NCI-H2081 (cell line): ENCODE results near the gene MYOF.
A peak's percentile ranks its signal among the peaks of the same experiment; 100 is the strongest.
"Not testable (repeated sequence)": the region's sequence is repeated elsewhere in the genome, so short reads cannot be mapped to it uniquely, and the experiment has no call there.

Experiments
- DNase-seq, 2 experiments: peaks; one replicate each; lab custom pipeline; 2025; lab: John Stamatoyannopoulos, UW

MYOF gene

DNA sequence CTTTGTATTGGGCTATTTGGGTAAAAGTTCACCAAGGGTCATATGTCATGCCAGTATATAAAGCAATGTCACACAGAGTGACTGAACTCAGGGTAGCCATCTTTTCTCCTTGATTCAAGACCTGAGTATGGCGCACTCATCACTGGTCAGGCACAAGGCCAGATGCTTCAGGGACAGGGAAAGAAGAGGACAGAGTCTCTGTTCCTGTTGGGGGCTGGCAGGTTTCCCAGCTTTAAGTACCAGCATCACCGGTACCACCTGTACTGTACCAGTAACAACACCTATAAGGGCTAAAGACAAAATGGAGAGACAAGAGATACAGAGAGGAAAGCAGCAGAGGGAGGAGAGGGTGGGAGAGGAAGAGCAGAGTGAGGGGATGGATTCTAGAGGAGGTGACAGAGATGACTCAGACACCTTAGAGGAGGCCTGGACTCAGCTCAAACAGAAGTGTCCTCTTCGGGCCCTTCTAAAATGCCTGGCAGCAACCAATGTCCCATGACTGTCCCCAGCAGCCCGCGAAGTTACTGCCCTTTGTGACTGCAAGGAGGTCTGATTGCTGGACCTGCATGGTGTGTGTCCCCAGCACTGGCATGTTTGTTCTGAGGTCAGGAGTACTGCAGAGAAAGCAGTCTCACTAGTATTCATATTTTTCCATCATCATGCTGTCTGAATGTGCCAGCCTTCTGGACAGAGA, 191.3 kb downstream of the MYOF start:
- no peak for DNase-seq

DNA sequence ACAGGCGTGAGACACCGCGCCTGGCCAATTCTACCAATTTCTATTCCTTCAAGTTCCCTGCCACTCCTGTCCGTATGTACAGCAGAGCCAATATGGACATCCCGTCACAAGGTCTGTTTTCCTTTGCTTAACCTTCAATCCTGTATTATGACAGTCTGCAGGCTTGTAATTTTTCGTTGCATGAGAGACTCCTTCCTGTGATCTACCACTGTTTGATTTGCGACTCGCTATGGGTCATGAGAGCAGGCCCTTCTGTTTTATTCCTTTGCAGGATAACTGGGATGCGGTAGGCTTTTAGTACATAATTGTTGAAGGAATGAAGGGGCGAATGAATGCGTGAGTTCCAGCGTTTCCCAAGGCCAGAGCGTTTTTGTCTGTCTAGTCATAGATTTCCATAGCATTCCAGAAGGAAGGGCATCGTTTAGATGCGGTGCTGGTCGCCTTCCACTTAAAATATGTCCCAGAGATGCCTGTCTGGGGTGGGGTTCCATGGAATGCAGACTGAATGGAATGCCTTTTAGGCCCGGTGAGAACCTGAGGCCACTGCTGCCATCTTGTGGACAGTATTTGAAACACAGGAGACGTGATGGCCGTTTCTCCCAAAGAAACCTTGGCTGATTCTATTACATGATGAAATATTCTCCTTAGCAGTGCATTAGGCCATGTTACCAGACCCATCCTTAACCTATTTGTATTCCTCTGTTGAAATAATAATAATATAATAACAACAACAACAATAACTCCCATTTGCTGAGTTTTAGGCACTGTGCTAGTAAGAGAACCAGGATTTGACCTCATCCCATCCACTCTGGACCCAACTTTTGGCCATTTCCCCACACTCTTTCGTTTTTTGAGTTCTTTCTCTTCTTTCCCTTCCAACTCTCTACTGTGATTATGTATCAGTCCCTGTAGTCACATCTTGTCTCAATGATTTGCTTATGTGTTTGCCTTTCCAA, 193.2 kb downstream of the MYOF start:
- DNase-seq, result peak; percentile 14 to 39

DNA sequence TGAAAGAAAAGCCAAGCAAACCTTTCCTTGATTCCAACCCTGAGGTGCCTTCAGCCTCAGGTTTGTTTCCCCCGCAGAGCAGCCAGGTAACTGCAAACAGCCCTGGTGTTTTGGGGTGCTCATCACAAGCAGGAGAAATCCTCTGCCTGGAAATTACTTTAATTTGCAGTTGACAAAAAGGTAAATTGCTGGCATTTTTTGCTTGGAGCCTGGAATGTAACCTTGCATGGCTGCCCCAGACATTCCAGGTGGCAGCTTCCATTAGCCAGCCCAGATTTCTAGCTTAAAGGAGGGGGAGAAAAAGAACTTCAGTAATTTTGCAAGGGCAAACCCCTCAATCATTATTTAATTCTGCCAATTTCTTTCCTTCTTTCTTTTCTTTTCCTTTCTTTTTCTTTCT, 194.4 kb downstream of the MYOF start:
- DNase-seq, result no peak

DNA sequence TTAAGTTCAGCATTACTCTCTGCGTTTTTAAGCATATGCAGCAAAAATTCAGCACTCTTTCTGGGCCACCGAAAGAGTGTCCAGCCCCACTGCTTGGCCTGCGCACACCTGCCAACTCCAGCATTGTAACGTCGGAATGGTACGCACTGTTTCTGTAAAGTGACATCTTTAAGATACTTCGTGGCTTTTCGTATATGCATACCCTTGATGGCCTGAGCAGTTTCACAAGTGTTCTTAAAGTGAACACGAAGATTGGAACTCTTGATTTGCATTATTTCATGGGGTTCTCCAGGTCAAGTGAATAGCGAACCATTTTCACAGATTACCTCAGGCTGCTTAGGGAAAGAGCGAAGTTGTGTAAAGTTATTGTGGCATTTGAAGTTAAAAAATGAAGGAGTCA, 197.9 kb downstream of the MYOF start:
- not testable (repeated sequence) for DNase-seq

DNA sequence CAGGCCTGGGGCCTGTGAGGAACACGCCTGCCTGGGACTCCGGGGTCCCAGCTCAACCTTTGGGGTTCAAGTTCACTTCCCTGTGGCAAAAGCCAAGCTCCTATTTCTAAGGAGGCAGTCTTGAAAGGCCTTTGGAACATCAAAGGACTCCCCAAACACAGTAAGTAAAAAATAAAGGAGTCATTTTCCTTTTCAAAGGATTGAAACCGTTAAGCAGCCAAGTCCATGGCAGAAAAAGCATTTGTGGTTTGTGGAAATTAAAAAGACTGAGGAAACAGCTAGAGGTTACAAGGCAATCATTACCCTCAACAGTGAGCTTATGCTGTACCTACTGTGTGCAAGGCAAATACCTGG, 200.8 kb downstream of the MYOF start:
- no peak for DNase-seq

DNA sequence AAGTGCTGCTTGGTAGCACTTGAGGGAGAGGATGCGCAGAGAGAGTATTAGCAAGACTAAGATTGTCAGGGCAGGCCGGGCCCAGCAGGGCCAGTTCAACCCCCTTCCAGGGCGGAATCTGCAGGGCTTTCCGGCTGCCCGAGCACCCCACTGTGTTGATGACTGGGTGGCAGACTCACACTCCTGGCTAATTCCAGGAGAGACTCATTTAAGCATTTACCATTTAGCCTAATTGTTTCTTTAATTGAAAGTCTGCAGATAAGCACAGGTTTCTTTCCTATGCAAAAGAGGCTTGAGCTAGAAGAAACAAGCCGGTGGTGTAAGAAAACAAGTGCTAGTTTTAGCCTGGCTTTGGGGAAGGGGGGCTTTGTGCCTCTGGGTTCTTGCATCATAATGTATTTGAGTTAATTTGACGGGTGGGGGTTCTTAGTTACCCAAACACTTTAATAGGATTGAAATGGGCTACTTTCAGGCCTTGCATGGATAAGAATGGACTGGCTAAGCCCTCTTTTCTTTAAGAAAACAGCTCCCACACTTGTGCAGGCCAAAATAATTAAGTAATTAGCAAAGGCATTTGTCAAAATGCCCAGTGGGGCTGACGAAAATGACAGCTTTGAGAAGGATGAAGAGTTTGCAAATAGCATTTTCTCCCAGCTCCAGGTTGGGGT, 201.3 kb downstream of the MYOF start:
- DNase-seq, result peak in 1 of 2 experiments; percentile 17

DNA sequence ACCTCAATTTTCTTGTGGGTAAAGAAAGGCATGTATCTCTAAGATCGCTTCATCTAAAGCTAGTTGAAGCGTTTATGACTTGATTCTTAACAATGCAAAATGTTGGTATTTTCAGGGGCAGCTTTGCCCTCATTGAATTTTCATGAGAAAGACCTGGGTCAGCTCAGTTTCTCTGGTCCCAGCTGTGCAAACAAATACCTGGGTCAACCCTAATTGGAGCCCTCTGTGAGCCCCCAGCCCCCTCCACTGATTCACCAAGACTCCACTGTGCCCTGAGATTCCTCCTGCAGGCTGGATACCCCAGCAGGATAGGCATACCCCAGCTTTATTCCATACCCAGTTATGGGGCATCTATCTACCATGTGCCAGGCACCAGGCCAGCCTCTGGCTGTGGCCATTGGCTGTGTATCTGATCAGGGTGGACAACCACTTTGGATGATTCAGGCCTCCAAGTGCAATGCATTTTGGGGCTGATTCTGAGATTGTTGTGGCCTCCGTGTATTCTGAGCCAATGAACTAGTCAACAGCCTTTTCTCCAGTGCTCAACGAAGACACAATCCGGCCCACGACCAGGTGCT, 201.9 kb downstream of the MYOF start:
- DNase-seq, result no peak

DNA sequence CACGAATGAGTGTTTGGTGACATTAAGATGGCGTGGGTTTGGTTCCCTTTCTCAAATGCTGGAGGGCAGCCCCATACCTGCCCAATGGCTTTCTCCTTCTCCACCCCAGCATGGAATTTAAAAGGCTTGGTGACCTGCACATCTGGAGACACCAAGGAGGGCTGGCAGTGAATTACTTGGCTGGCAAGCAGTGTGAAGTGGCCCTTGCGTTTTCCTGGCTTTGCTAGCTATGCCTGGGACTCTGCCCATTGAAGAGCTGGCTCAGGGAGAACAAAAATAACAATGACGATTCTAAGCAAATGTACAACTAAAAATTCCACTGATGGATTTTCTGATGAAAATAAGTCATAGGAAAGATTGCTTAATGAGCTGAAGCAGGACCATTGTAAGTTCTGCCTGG, 204.8 kb downstream of the MYOF start:
- no peak for DNase-seq

DNA sequence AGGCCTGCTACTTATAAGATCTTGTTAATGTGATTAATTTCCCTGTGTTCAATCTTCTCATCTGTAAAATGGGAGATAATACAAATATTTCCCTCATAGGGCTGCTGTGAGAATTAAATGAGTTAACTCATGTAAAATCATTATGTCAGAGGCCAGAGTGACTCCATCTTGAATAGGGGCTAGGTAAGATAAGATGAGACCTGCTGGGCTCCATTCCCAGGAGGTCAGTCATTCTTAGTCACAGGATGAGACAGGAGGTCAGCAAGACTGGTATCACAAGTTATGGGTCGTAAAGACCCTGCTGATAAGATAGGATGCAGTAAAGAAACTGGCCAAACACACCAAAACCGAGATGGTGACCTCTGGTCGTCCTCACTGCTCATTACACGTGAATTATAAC, 207.7 kb downstream of the MYOF start:
- DNase-seq, result no peak

DNA sequence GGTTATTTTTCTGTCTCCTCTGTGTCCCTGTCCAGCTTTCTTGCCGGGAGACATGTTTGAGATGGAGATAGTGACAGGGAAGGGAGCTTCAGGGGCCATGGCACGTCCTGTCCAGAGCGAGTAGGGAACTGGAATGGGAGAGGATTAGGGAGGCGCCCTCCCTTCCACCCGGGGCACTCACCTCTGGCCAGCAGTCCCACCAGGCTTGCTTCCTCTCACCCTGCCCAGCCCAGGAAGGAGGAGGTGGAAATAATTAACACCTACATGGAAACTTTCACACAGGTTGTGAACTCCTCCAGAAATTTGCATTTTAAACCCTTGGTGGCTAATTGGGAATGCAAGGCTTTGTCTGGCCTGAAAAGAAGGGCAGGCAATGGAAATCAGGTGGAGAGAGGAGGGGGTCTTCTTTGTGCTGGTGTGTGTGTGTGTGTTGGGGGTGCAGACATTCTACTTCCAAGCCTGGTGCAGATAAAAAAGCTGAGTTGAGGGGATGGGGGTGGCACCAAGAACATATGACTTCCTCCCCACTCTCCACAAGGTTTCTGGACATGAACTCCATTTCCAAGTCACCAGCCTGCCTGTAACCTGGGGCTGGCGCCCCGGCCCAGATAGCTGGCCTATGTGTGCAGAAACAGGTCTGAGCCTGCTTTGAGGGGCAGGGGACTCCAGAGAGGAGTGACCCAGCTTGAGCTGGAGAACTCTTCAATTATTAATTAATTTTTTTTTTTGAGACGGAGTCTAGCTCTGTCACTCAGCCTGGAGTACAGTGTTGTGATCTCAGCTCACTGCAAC, 209.1 kb downstream of the MYOF start:
- DNase-seq, result no peak

DNA sequence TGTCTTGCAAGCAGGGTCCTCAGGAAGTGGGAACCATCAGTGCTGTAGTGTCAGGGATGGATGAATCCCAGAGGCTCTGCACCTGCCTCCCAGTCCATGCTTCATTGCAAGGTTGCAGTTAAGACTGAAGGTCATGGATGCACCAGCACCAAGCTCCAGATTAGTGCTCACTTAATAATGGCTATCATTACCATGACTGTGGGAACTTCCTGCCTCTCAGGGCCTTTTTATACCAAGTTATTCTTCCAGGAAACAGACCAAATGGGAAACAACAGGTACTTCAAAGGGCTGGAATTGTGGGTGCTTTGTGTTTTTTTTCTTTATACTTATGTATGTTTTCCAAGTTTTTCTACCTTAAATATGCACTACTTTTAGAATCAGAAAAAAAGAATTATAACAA, 210.8 kb downstream of the MYOF start:
- DNase-seq, result no peak

DNA sequence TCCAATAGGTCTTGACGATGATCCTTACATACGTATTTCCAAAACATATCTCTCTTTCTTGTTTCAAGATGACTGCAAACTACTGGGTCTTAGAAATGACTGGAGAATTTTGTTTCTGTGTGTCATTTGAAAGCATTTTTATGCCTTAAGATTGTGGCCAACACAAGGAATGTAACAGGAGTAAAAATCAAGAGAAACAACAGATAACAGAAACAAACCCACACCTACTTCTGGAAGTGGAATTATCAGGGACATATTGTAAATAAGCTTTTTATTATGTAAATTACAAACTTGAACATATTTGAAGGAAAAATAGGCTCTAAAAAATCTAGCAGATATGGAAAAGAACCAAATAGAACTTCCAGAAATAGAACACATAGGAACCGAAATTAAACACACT, 212.9 kb downstream of the MYOF start:
- no peak for DNase-seq

DNA sequence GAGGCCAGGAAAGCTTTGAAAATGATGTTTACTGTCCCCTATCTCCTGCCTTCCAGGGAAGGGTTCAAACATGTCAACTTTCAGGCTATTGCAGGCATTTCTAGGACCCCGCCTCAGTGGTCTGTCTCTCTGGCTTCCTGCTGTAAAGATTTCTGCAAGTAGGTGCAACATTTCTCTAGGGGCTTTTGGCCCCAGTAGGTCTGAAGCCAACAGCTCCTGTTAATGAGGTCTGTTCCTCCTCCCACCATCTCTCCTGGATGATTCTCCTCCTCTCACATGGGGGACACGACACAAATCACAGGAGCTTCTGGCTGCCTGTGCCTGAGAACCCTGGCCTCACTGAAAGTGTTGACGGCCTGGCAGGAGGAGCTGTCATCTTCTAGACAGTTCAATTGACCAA, 214.1 kb downstream of the MYOF start:
- no peak for DNase-seq

DNA sequence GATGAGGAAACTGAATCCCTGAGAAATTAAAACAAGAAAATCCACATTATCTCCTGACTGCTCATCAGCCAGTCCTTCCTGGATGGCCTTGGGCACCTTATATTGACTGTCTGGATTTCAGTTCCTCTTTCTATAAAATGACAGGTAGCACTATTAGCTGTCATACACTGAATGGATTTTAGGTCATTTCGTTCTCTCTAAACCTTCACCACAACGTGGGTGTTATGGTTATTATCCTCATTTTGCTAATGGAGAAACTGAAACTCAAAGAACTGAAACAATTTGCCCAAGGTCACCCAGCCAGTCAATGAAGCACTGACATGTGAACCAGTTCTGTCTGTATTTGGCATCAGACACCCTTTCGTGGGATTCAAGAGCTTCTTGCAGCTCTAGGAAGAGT, 214.6 kb downstream of the MYOF start:
- DNase-seq, result no peak

DNA sequence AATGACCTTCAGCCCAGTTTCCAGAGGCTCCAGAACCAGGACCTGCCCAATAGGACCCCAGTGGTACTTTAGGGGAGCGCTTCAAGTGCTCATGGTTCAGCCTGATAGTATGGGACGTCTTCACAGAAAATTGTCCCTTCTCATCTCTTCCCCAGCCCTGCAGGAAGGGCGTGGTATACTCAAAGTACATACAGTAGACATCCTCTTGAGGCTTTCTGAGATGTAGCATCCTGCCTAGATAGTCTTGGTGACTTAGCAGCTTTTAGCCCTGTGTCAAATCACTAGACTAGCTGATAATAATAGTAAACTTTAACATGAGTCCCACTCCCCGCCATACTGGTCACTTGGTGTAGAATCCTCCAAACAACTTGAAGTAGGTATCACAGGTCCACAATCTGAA, 215.3 kb downstream of the MYOF start:
- DNase-seq, result no peak

DNA sequence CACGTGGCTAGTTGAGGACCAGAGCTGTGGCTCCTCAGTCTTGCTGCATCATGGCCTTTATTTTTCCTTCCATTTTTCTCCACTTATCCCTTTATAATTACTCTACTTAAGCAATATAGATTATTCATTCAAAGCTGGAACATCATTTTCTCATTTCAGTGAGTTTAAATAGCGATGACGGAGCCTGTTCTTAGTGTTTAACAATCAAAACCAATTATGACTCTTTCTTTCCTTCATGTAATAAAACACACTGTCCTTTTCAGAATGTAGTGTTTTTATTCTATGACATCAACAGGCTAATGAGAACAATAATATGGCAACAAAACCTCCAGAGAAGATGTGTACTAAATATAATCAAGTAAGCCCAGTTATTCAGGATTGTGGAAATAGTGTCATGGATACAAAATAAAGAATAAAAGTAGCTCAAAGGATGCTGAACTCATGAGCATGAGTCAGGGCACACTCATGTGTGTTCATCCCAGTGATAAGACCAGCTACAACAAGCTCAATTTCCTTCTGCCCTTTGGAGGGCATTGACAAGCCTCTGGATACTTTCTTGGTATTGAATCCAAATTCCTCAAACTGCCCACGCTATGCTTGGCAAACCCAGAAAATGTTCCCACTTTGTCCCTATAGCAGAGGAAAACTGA, 220.0 kb downstream of the MYOF start:
- DNase-seq, result no peak

DNA sequence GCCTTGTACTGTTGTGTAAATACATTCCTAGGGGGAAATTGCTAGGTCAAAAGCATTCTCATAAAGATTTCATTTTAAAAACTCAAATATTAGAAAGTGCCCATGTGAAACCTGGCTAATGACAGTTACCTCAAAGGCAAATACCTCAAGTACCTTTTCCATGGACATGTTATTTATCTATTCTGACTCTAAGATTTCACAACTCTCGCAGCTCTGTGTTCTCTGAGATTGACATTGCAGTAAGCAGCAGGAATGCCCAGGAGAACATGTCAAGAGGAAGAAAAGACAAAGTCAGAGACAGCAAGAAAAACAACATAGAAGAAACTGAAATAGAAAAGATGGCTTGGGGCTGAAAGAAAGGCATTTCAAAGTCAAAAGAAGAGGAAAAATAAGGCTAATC, 221.0 kb downstream of the MYOF start:
- no peak for DNase-seq

DNA sequence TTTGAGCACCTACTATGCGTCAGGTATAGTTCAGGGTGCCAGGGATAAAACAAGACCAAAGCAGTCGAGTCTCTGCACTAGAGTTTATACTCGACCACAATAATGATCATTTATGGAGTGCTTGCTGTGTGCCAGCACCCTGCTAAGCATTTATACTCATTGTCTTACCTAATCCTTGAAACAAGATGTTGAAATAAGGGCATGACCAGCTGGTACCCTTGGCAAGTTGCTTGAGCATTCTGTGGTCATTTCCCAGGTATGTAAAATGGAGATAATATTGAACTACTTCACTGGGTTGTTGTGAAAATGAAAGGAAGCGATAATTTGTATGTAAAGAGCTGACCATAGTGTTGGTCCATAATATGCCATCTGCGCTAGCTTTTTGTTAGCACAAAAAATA, 223.0 kb downstream of the MYOF start:
- no peak for DNase-seq
